ENCODE results near the gene C4orf36.

C4orf36 gene

GRCh38 chr4:86856896-86857295 lies 35.3 kb downstream of the C4orf36 start:
- DNase-seq (ENCODE audit: insufficient read length, low spot score) (no peak), FAIRE-seq (no peak)
- TF ChIP-seq POLR2A (IDR thresholded peaks at IDR 0.05; ENCODE audit: low read depth, low read length): no peak

GRCh38 chr4:86855572-86855971 lies 36.6 kb downstream of the C4orf36 start:
- FAIRE-seq (no peak), DNase-seq (ENCODE audit: insufficient read length, low spot score) (no peak)
- TF ChIP-seq POLR2A (IDR thresholded peaks at IDR 0.05; ENCODE audit: low read depth, low read length): no peak

GRCh38 chr4:86853209-86853608 lies 39.0 kb downstream of the C4orf36 start:
- no peak for TF ChIP-seq POLR2A (IDR thresholded peaks at IDR 0.05; ENCODE audit: low read depth, low read length)
- no peak for DNase-seq (ENCODE audit: insufficient read length, low spot score)
- FAIRE-seq: no peak

- DNase-seq (ENCODE audit: insufficient read length, low spot score) (no peak), FAIRE-seq (no peak)
- no peak for TF ChIP-seq POLR2A (IDR thresholded peaks at IDR 0.05; ENCODE audit: low read depth, low read length)
Measured at GRCh38 chr4:86848732-86849619, 43.2 kb downstream of the C4orf36 start, which contains the start of gene SLC10A6. Gene SLC10A6, minus strand, starts transcription at chr4:86849384. Its CDS starts 269 bp downstream, at chr4:86849115.

- no peak for TF ChIP-seq POLR2A (IDR thresholded peaks at IDR 0.05; ENCODE audit: low read depth, low read length)
- DNase-seq (ENCODE audit: insufficient read length, low spot score) (no peak), FAIRE-seq (no peak)
Measured at GRCh38 chr4:86848136-86848535, 44.1 kb downstream of the C4orf36 start.

- FAIRE-seq (no peak), DNase-seq (ENCODE audit: insufficient read length, low spot score) (no peak)
- TF ChIP-seq POLR2A (IDR thresholded peaks at IDR 0.05; ENCODE audit: low read depth, low read length): no peak
Measured at GRCh38 chr4:86847571-86847970, 44.7 kb downstream of the C4orf36 start.

- no peak for DNase-seq (ENCODE audit: insufficient read length, low spot score)
- TF ChIP-seq POLR2A (IDR thresholded peaks at IDR 0.05; ENCODE audit: low read depth, low read length): no peak
- no peak for FAIRE-seq
Measured at GRCh38 chr4:86846921-86847320, 45.3 kb downstream of the C4orf36 start.

GRCh38 chr4:86845593-86845992 lies 46.6 kb downstream of the C4orf36 start:
- no peak for TF ChIP-seq POLR2A (IDR thresholded peaks at IDR 0.05; ENCODE audit: low read depth, low read length)
- no peak for DNase-seq (ENCODE audit: insufficient read length, low spot score)
- no peak for FAIRE-seq

GRCh38 chr4:86841309-86841708 lies 50.9 kb downstream of the C4orf36 start:
- FAIRE-seq (no peak), DNase-seq (ENCODE audit: insufficient read length, low spot score) (no peak)
- TF ChIP-seq POLR2A (IDR thresholded peaks at IDR 0.05; ENCODE audit: low read depth, low read length): no peak

- no peak for FAIRE-seq
- DNase-seq (ENCODE audit: insufficient read length, low spot score): no peak
- no peak for TF ChIP-seq POLR2A (IDR thresholded peaks at IDR 0.05; ENCODE audit: low read depth, low read length)
Measured at GRCh38 chr4:86840858-86841257, 51.4 kb downstream of the C4orf36 start.

- FAIRE-seq (no peak), DNase-seq (ENCODE audit: insufficient read length, low spot score) (no peak)
- no peak for TF ChIP-seq POLR2A (IDR thresholded peaks at IDR 0.05; ENCODE audit: low read depth, low read length)
Measured at GRCh38 chr4:86837691-86838503, 54.3 kb downstream of the C4orf36 start.

- FAIRE-seq (no peak), DNase-seq (ENCODE audit: insufficient read length, low spot score) (no peak)
- TF ChIP-seq POLR2A (IDR thresholded peaks at IDR 0.05; ENCODE audit: low read depth, low read length): no peak
Measured at GRCh38 chr4:86835677-86836076, 56.5 kb downstream of the C4orf36 start.

GRCh38 chr4:86834901-86835300 lies 57.3 kb downstream of the C4orf36 start:
- FAIRE-seq: no peak
- TF ChIP-seq POLR2A (IDR thresholded peaks at IDR 0.05; ENCODE audit: low read depth, low read length): no peak
- DNase-seq (ENCODE audit: insufficient read length, low spot score): no peak

GRCh38 chr4:86833615-86834014 lies 58.6 kb downstream of the C4orf36 start:
- TF ChIP-seq POLR2A (IDR thresholded peaks at IDR 0.05; ENCODE audit: low read depth, low read length): no peak
- no peak for FAIRE-seq

More at GRCh38 chr4:86833615-86834014, 58.6 kb downstream of the C4orf36 start:
- no peak for DNase-seq (ENCODE audit: insufficient read length, low spot score)

All from H54 (cell line).